GM23338 (cell line): ENCODE results near the gene MAP2K2. TPM values are rescaled to one million over a fixed set of nuclear protein-coding genes. Genes with fewer than 3 reads are reported as not detected.

Source experiments
- ATAC-seq: fragments of 200-7000 bp; cut with Tn5 transposase; 3 replicates; pipeline ENCODE4 v1.9.1; 2020
- DNase-seq: peaks from one replicate; pipeline ENCODE4 v3.0.0-alpha.2; 2015; ENCODE audit warnings: low spot score
- H2AFZ ChIP-seq: fragments of 200-600 bp; sonication (generic); 2 replicates; pipeline ENCODE4 v1.8.0; 2016; ENCODE audit warnings: antibody characterized with exemption, mild to moderate bottlenecking, moderate library complexity
- H3F3A ChIP-seq: fragments of 200-600 bp; sonication (generic); replicated peaks from 2 replicates; pipeline ENCODE4 v1.8.0; 2017; ENCODE audit warnings: antibody characterized with exemption, mixed run types, low read depth
- H3K27ac ChIP-seq: fragments of 200-600 bp; sonication (generic); 2 replicates; pipeline ENCODE4 v1.6.1; 2016; ENCODE audit warnings: low read depth
- H3K27me3 ChIP-seq: fragments of 200-600 bp; sonication (generic); 2 replicates; pipeline ENCODE4 v1.8.0; 2016; ENCODE audit warnings: mild to moderate bottlenecking, mixed run types, moderate library complexity; ENCODE audit not compliant: insufficient read depth
- H3K36me3 ChIP-seq: fragments of 200-600 bp; sonication (generic); 2 replicates; pipeline ENCODE4 v1.8.0; 2016; ENCODE audit warnings: mild to moderate bottlenecking; ENCODE audit not compliant: insufficient read depth
- H3K4me1 ChIP-seq: fragments of 200-600 bp; sonication (generic); 2 replicates; pipeline ENCODE4 v1.8.0; 2016; ENCODE audit warnings: mild to moderate bottlenecking, moderate library complexity; ENCODE audit not compliant: insufficient read depth
- H3K4me2 ChIP-seq: fragments of 200-600 bp; sonication (generic); 2 replicates; pipeline ENCODE4 v1.7.1; 2017; ENCODE audit warnings: mixed run types
- H3K4me3 ChIP-seq: fragments of 200-600 bp; sonication (generic); 2 replicates; pipeline ENCODE4 v1.6.1; 2016; ENCODE audit warnings: mixed run types
- H3K79me2 ChIP-seq: fragments of 200-600 bp; sonication (generic); replicated peaks from 2 replicates; pipeline ENCODE4 v1.8.0; 2017; ENCODE audit warnings: mild to moderate bottlenecking; ENCODE audit not compliant: insufficient read depth
- H3K9me2 ChIP-seq: fragments of 200-600 bp; sonication (generic); 2 replicates; pipeline ENCODE4 v1.8.0; 2017; ENCODE audit not compliant: insufficient read depth
- H4K20me1 ChIP-seq: fragments of 200-600 bp; sonication (generic); replicated peaks from 2 replicates; pipeline ENCODE4 v1.8.0; 2017; ENCODE audit warnings: mild to moderate bottlenecking; ENCODE audit not compliant: insufficient read depth
- H3K27ac Mint-ChIP-seq: 2 replicates; pipeline ENCODE4 v1.8.0; 2020; ENCODE audit warnings: inconsistent platforms, mild to moderate bottlenecking, moderate library complexity, mixed read lengths
- H3K27me3 Mint-ChIP-seq: 3 replicates; pipeline ENCODE4 v1.8.0; 2022; ENCODE audit warnings: low read depth, mild to moderate bottlenecking, moderate library complexity, mixed read lengths, inconsistent platforms; ENCODE audit not compliant: insufficient read depth, poor library complexity
- H3K36me3 Mint-ChIP-seq: 3 replicates; pipeline ENCODE4 v1.8.0; 2021; ENCODE audit warnings: low read depth, mild to moderate bottlenecking, inconsistent platforms, moderate library complexity, mixed read lengths
- H3K4me1 Mint-ChIP-seq: 3 replicates; pipeline ENCODE4 v1.8.0; 2020; ENCODE audit warnings: mild to moderate bottlenecking, inconsistent platforms, mixed read lengths
- H3K4me3 Mint-ChIP-seq: 3 replicates; pipeline ENCODE4 v1.8.0; 2021; ENCODE audit warnings: moderate library complexity, mild to moderate bottlenecking, inconsistent platforms, mixed read lengths
- H3K9me3 Mint-ChIP-seq: 3 replicates; pipeline ENCODE4 v1.8.0; 2020; ENCODE audit warnings: moderate library complexity, mild to moderate bottlenecking, inconsistent platforms, mixed read lengths
- ETS1 ChIP-seq: IDR thresholded peaks from 2 replicates; pipeline ENCODE4 v1.6.1; 2016; ENCODE audit warnings: antibody characterized with exemption
- EZH2 ChIP-seq: fragments of 200-600 bp; sonication (generic); IDR thresholded peaks from one replicate; pipeline ENCODE4 v1.8.0; 2017; ENCODE audit warnings: antibody characterized with exemption, mild to moderate bottlenecking, low read depth; ENCODE audit not compliant: unreplicated experiment
- EZH2phosphoT487 ChIP-seq: fragments of 200-600 bp; sonication (generic); IDR thresholded peaks from one replicate; pipeline ENCODE4 v1.8.1; 2018; ENCODE audit warnings: antibody characterized with exemption; ENCODE audit not compliant: unreplicated experiment
- NANOG ChIP-seq: IDR thresholded peaks from 2 replicates; pipeline ENCODE4 v1.6.1; 2016; ENCODE audit warnings: antibody characterized with exemption, borderline replicate concordance
- POLR2AphosphoS5 ChIP-seq: IDR thresholded peaks from 2 replicates; pipeline ENCODE4 v1.6.1; 2016; ENCODE audit warnings: antibody characterized with exemption, low read depth
- STAT1 ChIP-seq: IDR thresholded peaks from one replicate; pipeline ENCODE4 v1.6.1; 2016; ENCODE audit warnings: antibody characterized with exemption; ENCODE audit not compliant: unreplicated experiment
- polyA plus RNA-seq: library from polyadenylated mRNA; unstranded; fragments of >200 nt; fragmentation: Nextera tagmentation; extraction: Ambion mirVana; gene quantifications from 2 replicates; pipeline ENCODE4 v1.2.1, GENCODE V29; 2016
- total RNA-seq: library from RNA; depleted of rRNA; stranded (reverse); fragments of >200 nt; shearing (Covaris generic); gene quantifications from 2 replicates; pipeline ENCODE4 v1.2.3, GENCODE V29; 2014
- TF ChIP-seq, protein P1 (sequence below): IDR thresholded peaks from one replicate; pipeline ENCODE4 v1.6.1; 2018; ENCODE audit warnings: antibody characterized with exemption; ENCODE audit not compliant: unreplicated experiment
- TF ChIP-seq, protein P2 (sequence below), 2 experiments: fragments of 200-600 bp in 1 of 2; sonication (generic) in 1 of 2; conservative IDR thresholded peaks; 2 replicates each; pipeline versions ENCODE4 v1.5.1 to v1.6.1; 2016 to 2017; ENCODE audit warnings: antibody characterized with exemption in 2 of 2, low read depth in 2 of 2, mild to moderate bottlenecking in 2 of 2, moderate library complexity in 1 of 2

Gene MAP2K2
- total and polyA plus RNA-seq, 2 experiments from 2014 or later, result 99.7 to 151 TPM

DNA sequence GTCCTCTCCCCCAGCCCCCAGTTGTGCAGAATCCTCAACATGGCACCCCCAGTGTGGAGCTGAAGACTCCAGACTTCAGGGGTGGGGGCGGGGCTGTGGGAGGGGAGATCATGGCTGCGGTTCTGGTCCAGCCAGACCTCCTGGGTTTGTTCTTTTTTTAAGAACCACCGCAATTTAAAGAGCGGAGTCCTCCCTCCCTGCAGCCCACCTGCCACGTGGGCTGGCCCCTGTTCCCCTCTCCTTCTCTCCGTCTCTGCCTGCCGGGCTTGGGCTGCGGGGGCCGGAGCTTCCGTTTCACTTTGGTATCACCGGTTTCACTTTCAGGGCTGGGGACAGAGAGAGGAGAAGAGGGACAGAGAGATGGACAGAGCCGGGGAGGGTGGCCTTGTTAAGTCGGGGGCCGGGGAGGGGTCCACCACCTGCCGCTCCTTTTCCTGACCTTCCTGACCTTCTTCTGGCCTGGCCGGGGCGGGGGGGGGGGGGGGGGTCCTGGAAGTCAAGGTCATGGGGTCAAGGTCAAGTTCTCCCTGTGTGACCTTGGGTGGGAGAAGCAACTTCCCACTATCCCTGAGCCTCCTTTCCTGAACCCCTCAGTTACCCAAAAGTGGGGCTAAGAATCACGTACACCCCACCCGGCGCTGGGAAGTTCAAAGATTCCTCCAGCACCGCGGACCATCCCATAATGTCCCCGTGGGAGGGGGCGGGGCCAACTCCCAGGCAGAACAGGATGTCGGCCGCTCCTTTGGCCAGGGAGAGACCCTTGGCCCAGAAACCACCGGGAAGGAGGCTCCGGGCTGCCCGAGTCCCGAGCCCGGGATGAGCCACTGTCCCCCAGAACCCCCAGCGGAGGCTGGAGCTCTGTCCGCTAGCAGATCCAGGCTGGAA lies 45.9 kb downstream of the MAP2K2 start:
- Mint-ChIP-seq H3K36me3 (no peaks in the 10 kb centered on the region), H3K9me3 (no peaks in the 10 kb centered on the region), H3K27me3 (peaks cover 8% of the 10 kb centered on the region), H3K4me1 (peaks cover 13% of the 10 kb centered on the region), H3K27ac (peak overlapping the region; percentile 84; the same call in 1 of the 2 replicates), H3K4me3 (peak overlapping the region; percentile 57; the same call in 1 of the 3 replicates)
- no peak overlapping the region for H3K27ac ChIP-seq
- peak overlapping the region; percentile 42 for H3K4me3 ChIP-seq
- peaks cover 6% of the 10 kb centered on the region; the same call in 1 of the 2 replicates for H3F3A ChIP-seq
- no peaks in the 10 kb centered on the region for H4K20me1 ChIP-seq
- no peaks in the 10 kb centered on the region for H3K9me2 ChIP-seq
- H3K27me3 ChIP-seq, result no peaks in the 10 kb centered on the region
- H3K36me3 ChIP-seq, result no peaks in the 10 kb centered on the region
- H3K4me2 ChIP-seq, result peak overlapping the region; percentile 72
- H3K79me2 ChIP-seq, result no peaks in the 10 kb centered on the region
- ATAC-seq (peak; percentile 74), DNase-seq (peak; percentile 69)
- TF ChIP-seq ETS1 (no peak), EZH2 (no peak), EZH2phosphoT487 (no peak)
- TF ChIP-seq, protein P1, sequence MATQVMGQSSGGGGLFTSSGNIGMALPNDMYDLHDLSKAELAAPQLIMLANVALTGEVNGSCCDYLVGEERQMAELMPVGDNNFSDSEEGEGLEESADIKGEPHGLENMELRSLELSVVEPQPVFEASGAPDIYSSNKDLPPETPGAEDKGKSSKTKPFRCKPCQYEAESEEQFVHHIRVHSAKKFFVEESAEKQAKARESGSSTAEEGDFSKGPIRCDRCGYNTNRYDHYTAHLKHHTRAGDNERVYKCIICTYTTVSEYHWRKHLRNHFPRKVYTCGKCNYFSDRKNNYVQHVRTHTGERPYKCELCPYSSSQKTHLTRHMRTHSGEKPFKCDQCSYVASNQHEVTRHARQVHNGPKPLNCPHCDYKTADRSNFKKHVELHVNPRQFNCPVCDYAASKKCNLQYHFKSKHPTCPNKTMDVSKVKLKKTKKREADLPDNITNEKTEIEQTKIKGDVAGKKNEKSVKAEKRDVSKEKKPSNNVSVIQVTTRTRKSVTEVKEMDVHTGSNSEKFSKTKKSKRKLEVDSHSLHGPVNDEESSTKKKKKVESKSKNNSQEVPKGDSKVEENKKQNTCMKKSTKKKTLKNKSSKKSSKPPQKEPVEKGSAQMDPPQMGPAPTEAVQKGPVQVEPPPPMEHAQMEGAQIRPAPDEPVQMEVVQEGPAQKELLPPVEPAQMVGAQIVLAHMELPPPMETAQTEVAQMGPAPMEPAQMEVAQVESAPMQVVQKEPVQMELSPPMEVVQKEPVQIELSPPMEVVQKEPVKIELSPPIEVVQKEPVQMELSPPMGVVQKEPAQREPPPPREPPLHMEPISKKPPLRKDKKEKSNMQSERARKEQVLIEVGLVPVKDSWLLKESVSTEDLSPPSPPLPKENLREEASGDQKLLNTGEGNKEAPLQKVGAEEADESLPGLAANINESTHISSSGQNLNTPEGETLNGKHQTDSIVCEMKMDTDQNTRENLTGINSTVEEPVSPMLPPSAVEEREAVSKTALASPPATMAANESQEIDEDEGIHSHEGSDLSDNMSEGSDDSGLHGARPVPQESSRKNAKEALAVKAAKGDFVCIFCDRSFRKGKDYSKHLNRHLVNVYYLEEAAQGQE, result no peak
- peak overlapping the region; percentile 91 for H2AFZ ChIP-seq
- peaks cover 18% of the 10 kb centered on the region for H3K4me1 ChIP-seq

GRCh38 chr19:4077007-4077374 lies 46.9 kb downstream of the MAP2K2 start:
- no peaks in the 10 kb centered on the region for H3K9me2 ChIP-seq
- H3F3A ChIP-seq, result peaks cover 6% of the 10 kb centered on the region; the same call in 1 of the 2 replicates
- H3K27ac ChIP-seq, result no peak overlapping the region
- no peaks in the 10 kb centered on the region for H3K79me2 ChIP-seq
- ATAC-seq (peak; percentile 65), DNase-seq (no peak)
- peaks cover 18% of the 10 kb centered on the region for H3K4me1 ChIP-seq
- no peak overlapping the region for H3K4me3 Mint-ChIP-seq
- H3K9me3 Mint-ChIP-seq, result no peaks in the 10 kb centered on the region
- H3K27me3 Mint-ChIP-seq, result peaks cover 6% of the 10 kb centered on the region
- TF ChIP-seq POLR2AphosphoS5, result no peak
- TF ChIP-seq, protein P1, result no peak
- no peak for TF ChIP-seq STAT1
- TF ChIP-seq, protein P2, sequence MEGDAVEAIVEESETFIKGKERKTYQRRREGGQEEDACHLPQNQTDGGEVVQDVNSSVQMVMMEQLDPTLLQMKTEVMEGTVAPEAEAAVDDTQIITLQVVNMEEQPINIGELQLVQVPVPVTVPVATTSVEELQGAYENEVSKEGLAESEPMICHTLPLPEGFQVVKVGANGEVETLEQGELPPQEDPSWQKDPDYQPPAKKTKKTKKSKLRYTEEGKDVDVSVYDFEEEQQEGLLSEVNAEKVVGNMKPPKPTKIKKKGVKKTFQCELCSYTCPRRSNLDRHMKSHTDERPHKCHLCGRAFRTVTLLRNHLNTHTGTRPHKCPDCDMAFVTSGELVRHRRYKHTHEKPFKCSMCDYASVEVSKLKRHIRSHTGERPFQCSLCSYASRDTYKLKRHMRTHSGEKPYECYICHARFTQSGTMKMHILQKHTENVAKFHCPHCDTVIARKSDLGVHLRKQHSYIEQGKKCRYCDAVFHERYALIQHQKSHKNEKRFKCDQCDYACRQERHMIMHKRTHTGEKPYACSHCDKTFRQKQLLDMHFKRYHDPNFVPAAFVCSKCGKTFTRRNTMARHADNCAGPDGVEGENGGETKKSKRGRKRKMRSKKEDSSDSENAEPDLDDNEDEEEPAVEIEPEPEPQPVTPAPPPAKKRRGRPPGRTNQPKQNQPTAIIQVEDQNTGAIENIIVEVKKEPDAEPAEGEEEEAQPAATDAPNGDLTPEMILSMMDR (conservative IDR thresholded peaks at IDR 0.05; ENCODE audit: low read depth in 2 of 2), result no peak
- no peak for TF ChIP-seq NANOG
- H3K4me3 ChIP-seq, result no peak overlapping the region
- H3K4me1 Mint-ChIP-seq, result peaks cover 13% of the 10 kb centered on the region
- peak overlapping the region; percentile 78 for H2AFZ ChIP-seq
- H3K27me3 ChIP-seq, result no peaks in the 10 kb centered on the region
- H3K36me3 Mint-ChIP-seq, result no peaks in the 10 kb centered on the region
- H4K20me1 ChIP-seq, result no peaks in the 10 kb centered on the region
- H3K36me3 ChIP-seq, result no peaks in the 10 kb centered on the region
- peak overlapping the region; percentile 72 for H3K4me2 ChIP-seq
- H3K27ac Mint-ChIP-seq, result no peak overlapping the region; the same call in 1 of the 2 replicates
